Left lobe of liver (tissue), 2 donors: ENCODE results near the gene PCYOX1L. TPM values are rescaled to one million over a fixed set of nuclear protein-coding genes. Genes with fewer than 3 reads are reported as not detected.
A peak's percentile ranks its signal among the peaks of the same experiment; 100 is the strongest.

Experiments
- ATAC-seq: fragments of 200-7000 bp; cut with Tn5 transposase; one replicate; pipeline ENCODE4 v1.9.1; 2020; ENCODE audit warnings: mild to moderate bottlenecking, moderate library complexity
- DNase-seq: peaks from one replicate; pipeline ENCODE4 v3.0.0-alpha.2; 2020; ENCODE audit warnings: low spot score
- total RNA-seq: library from RNA; stranded (reverse); gene quantifications from one replicate; pipeline ENCODE4 v1.2.1, GENCODE V29; 2021
- donor health status: DM: no; HTN: no; CAD: no; lungs with moderate emphysema.
- donor health status: DM: no; HTN: yes; CAD: no.

Gene PCYOX1L
- total RNA-seq, 1 donor from 2014 or later, result 0.93 TPM

GRCh38 chr5:149366169-149366729, 8.4 kb downstream of the PCYOX1L start:
- no peak for DNase-seq
- ATAC-seq, result no peak

DNA sequence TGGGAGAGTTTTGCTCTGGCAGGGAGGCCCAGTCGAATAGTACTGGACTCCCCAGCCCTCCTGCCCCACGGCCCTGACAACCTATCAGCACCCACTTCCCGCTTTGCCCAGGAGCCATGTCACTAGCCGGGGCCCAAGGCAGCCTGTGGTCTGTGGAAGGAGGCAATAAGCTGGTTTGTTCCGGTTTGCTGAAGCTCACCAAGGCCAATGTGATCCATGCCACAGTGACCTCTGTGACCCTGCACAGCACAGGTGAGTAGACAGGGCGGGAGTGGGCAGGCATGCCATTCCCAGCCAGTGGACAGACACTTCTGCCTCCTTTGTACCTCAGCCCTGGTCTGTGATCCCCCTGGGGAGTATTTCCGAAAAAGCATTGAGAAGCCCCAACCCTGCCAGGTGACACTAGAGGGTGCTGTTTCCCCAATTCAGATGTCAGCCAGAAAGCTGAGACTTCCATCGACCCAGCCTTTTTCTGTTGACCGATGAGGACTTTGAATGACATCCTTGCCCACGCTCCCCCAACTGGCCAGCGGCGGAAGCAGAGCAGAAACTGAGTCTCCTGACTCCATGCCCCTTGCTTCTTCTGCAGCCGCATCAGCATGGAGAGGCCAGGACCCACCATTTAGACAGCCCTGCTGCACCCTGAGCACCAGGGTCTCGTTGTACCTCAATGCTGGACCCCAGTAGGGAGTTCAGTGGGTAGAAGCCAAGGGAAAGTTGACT, 9.6 kb downstream of the PCYOX1L start:
- peak; percentile 94 for ATAC-seq
- peak; percentile 70 for DNase-seq

DNA sequence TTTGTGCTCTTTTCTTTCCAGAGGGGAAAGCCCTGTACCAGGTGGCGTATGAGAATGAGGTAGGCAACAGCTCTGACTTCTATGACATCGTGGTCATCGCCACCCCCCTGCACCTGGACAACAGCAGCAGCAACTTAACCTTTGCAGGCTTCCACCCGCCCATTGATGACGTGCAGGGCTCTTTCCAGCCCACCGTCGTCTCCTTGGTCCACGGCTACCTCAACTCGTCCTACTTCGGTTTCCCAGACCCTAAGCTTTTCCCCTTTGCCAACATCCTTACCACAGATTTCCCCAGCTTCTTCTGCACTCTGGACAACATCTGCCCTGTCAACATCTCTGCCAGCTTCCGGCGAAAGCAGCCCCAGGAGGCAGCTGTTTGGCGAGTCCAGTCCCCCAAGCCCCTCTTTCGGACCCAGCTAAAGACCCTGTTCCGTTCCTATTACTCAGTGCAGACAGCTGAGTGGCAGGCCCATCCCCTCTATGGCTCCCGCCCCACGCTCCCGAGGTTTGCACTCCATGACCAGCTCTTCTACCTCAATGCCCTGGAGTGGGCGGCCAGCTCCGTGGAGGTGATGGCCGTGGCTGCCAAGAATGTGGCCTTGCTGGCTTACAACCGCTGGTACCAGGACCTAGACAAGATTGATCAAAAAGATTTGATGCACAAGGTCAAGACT, 10.3 kb downstream of the PCYOX1L start:
- DNase-seq (no peak), ATAC-seq (no peak)

GRCh38 chr5:149370878-149371277, 13.0 kb downstream of the PCYOX1L start:
- ATAC-seq, result no peak
- DNase-seq, result no peak

DNA sequence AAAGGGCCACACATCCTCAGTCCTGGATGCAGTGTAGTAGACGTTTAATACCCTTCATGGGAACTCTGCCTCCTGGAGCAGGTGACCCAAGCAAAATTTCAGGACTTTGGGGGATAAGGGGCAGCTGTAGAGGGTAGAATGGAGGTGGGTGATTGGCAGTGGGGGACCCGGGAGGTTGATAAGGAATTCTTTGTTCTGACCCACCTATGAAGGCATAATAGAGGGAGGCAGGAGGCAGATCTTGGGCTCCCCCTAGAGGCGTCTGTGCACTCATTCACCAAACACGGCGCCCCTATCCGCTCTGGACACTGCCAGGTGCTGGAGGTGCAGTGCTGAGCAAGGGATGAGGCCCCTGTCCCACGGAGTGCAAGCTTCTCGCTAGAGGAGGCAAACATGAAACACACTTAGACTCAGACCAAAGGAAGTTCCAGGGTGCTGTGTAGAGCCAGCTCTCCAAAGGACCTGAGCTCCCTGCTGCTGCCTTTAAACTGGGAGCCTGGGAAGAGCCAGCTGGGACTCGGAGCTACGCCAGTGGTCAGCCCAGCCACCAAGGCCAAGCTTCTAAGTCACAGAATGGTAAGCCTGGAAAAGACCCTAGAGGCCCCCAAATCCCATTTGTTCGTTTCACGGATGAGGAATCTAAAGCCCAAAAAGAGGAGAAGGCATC, 13.6 kb downstream of the PCYOX1L start:
- ATAC-seq (peak; percentile 88), DNase-seq (peak; percentile 64)

DNA sequence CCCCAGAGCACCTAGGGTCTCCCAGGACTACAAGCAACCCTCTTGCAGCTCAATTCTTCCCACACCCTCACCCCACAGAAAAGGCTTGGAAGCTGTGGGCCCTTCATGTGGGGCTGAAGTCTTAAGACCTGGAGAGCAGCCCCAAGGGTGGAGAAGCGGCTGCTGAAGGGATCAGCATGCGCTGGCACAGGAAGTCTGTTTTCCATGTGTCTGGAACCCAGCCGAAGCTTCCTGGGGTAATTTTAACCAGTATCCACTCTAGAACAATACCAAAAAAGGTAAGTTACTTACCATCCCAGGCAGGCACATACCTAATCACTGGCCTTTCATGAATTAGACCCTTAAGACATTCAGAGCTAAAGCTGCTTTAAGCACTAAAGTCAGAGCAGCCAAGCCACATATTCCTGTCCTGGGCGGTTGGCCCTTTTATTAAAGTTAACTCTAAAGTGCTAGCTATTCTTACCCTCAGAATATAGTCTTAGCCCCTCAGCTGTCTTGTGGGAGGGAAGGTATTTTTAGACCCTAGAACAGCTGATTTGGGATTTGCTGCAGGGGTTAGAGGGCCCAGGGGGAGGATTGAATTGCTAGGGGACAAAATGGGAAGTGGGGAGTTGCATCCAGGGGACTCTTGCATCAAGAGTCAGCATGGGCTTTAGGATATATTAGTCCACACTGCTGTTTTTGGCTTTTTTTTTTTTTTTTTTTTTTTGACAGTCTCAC, 14.4 kb downstream of the PCYOX1L start:
- DNase-seq (no peak), ATAC-seq (no peak)

GRCh38 chr5:149372932-149373331, 15.1 kb downstream of the PCYOX1L start:
- no peak for ATAC-seq
- no peak for DNase-seq

- DNase-seq (no peak), ATAC-seq (no peak)
Measured at GRCh38 chr5:149374303-149374702, 16.5 kb downstream of the PCYOX1L start.

GRCh38 chr5:149374801-149375200, 17.0 kb downstream of the PCYOX1L start:
- no peak for DNase-seq
- ATAC-seq, result no peak

DNA sequence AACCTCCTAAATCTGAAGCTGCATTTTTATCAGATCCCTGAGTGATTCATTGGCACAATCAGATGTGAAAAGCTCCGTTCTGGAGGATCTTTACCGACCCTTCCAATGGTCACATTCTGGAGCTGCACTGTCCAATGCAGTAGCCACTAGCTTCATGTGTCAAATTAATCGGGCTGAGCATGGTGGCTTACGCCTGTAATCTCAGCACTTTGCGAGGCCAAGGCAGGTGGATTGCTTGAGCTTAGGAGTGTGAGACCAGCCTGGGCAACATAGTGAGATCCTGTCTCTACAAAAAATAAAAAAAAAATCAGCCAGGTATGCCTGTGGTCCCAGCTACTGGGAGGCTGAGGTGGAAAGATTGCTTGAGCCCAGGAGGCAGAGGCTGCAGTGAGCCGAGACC, 17.6 kb downstream of the PCYOX1L start:
- no peak for ATAC-seq
- DNase-seq, result no peak

DNA sequence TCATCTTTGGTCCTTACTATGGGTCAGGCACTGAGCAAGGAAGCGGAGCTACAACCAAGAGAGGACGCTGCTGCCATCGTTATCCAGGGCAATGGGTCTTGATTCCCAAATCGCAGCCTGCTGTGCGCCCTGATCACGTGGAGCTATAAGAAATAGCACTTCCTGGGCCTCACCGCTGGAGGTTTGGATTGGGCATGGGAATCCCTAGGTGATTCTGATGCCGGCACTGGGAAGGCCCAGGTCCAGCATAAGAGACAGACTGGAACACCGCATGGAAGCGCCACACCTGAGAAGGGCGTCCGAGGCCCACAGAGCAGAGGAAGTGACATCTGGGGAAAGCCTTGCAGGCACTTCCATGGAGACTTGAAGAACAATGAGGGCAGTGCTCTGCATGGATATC, 18.3 kb downstream of the PCYOX1L start:
- no peak for DNase-seq
- ATAC-seq, result no peak

DNA sequence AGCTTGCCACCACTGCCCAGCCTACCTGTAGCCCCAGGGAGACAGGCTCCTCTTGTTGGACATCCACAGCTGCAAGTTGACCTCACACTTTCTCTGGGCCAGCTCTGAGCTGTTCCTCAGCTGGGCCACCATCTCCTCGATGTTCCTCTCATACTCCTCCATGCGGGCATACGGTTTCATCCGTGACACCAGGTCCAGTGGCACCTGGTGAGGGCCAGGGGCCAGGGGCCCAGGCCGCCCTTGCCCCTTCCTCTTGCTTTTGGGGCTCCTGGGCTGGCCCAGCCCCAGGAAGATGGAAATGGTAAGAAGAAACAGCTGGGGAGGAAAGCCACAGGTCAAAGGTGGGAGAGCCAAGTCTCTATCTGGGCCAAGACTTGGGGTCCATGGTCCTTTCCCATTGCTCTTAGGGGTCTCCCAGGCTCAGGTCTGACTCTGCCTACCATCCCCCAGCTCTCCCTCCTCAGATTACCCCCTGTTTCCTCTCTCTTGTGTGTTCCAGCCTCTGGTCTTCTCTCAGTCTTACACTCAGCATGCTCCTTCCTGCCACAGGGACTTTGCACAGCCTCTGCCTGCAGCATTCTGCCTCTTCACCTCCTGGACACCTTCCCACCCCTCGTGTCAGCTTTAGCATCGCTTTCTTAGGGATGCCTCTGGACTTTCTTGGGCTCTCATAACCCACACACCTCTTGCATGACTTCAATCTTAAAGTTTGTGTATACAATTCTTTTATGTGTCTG, 19.0 kb downstream of the PCYOX1L start:
- no peak for ATAC-seq
- no peak for DNase-seq

DNA sequence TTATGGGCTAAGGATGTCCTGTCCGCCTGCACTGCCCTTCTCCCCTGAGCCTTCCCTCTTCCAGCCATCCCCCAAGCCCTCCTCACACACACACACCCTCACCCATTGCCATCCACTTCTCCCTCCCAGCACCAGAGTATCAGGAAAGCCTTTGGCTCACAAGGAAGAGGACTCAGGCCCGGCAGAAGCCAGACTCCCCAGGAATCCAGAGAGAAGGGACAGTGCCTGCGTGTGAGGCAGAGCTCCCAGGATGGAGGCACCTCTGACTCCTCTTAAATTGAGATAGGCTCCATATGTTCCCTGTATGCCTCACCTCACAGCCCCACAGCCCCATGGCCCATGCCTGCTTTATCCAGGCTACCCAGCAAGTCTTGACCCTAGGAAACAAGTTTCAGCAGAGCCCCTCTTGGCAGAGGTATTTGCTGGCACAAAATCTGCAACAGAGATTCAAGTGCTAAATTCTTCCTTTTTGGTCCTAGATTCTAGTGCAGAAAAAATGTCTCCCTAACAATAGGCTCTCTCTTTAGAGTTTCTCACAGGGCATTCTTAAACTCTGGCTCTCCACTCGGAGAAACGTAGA, 20.5 kb downstream of the PCYOX1L start:
- ATAC-seq (no peak), DNase-seq (no peak)

- no peak for ATAC-seq
- DNase-seq, result no peak
Measured at GRCh38 chr5:149379177-149379761, 21.4 kb downstream of the PCYOX1L start, which contains the start of gene IL17B. IL17B (minus strand) TSS chr5:149379292; CDS start chr5:149379225, 67 bp downstream.

DNA sequence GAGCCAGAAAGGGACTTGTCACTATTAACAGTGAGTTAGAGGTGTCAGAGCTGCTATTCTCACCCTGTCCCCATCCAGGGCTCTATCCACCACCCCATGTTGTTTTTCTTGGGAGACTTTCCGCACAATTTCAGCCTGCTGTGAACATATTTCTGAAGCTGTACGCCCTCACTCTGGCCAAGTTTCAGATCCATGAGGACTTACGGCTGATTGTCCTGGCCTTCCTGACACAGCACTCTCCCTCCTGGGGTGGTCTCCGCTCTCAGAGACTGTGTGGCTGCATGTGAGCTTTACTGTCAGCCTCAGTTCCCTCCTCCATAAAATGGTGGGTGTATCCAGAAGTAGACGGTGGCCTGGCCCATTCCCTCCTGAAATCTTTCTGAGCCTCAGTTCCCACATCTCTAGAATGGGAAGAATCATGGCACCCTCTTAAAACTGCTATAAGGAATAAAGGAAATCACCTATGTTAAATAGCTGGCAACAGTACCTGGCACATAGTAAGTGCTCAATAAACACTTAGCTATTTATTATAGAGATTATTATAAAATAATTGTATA, 22.1 kb downstream of the PCYOX1L start:
- DNase-seq (no peak), ATAC-seq (no peak)

- ATAC-seq (no peak), DNase-seq (no peak)
Measured at GRCh38 chr5:149380466-149381121, 22.7 kb downstream of the PCYOX1L start.

- no peak for DNase-seq
- no peak for ATAC-seq
Measured at GRCh38 chr5:149381261-149381985, 23.6 kb downstream of the PCYOX1L start.

DNA sequence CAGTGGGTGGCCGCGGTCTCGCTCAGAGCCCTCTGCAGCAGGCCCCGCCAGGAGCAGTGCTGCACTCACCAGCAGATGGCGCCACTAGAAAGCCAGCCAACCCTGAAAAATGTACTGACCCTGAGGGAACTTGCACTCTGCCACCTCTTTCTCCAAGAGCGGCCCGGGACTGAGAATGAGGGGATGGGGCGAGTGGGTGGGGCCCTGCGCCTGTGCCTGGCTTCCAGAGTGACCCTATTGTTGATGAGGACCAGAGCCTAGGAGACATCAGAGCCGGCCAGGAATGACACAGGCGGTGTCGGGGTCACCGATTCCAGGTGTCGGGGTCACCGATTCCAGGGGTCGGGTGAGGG, 24.1 kb downstream of the PCYOX1L start:
- DNase-seq (peak; percentile 68), ATAC-seq (peak; percentile 89)
